NCI-H748 (cell line): Measurements from ENCODE around the gene NADK2.
A peak's percentile ranks its signal among the peaks of the same experiment; 100 is the strongest.
"Not testable (repeated sequence)": the region's sequence is repeated elsewhere in the genome, so short reads cannot be mapped to it uniquely, and the experiment has no call there.

Source experiments
- DNase-seq: peaks from one replicate; lab custom pipeline; 2025; ENCODE audit not compliant: unreplicated experiment; lab: John Stamatoyannopoulos, UW

The NADK2 gene

GRCh38 chr5:36241631-36242533, at the start of gene NADK2:
TSS of gene NADK2 (minus strand) at chr5:36241925. CDS start at chr5:36241798, 127 bp downstream.
- peak; percentile 100 for DNase-seq

- no peak for DNase-seq
Observed at GRCh38 chr5:36285837-36286615, 44.3 kb upstream of the NADK2 start.

- DNase-seq = not testable (repeated sequence)
Observed at GRCh38 chr5:36283775-36284174, 42.0 kb upstream of the NADK2 start.

GRCh38 chr5:36281626-36282025, 39.9 kb upstream of the NADK2 start:
- DNase-seq = no peak

GRCh38 chr5:36279054-36279698, 37.5 kb upstream of the NADK2 start:
- DNase-seq = no peak

GRCh38 chr5:36277521-36278176, 35.9 kb upstream of the NADK2 start:
- no peak for DNase-seq

GRCh38 chr5:36276864-36277263, 35.1 kb upstream of the NADK2 start:
- DNase-seq = no peak

- DNase-seq = no peak
Observed at GRCh38 chr5:36273809-36274526, 32.2 kb upstream of the NADK2 start.

GRCh38 chr5:36272136-36272690, 30.5 kb upstream of the NADK2 start:
- no peak for DNase-seq

GRCh38 chr5:36270876-36271575, 29.3 kb upstream of the NADK2 start:
- no peak for DNase-seq

- DNase-seq = no peak
Observed at GRCh38 chr5:36270175-36270574, 28.4 kb upstream of the NADK2 start.

GRCh38 chr5:36269478-36269877, 27.8 kb upstream of the NADK2 start:
- no peak for DNase-seq

- DNase-seq = no peak
Observed at GRCh38 chr5:36267905-36268304, 26.2 kb upstream of the NADK2 start.

- no peak for DNase-seq
Observed at GRCh38 chr5:36264202-36264760, 22.6 kb upstream of the NADK2 start.

- DNase-seq = no peak
Observed at GRCh38 chr5:36261186-36261585, 19.5 kb upstream of the NADK2 start.

- no peak for DNase-seq
Observed at GRCh38 chr5:36253575-36253974, 11.8 kb upstream of the NADK2 start.

- DNase-seq = no peak
Observed at GRCh38 chr5:36252722-36253365, 11.1 kb upstream of the NADK2 start.

- peak; percentile 39 for DNase-seq
Observed at GRCh38 chr5:36251218-36251617, 9.5 kb upstream of the NADK2 start.

GRCh38 chr5:36250427-36250826, 8.7 kb upstream of the NADK2 start:
- DNase-seq = no peak
